ENCODE data around the gene PDZRN3. TPM values are rescaled to one million over a fixed set of nuclear protein-coding genes. Genes with fewer than 3 reads are reported as not detected.

Gene PDZRN3
- total RNA-seq, 1 experiment from 2014 or later, result 0.17 TPM

- Histone ChIP-seq H4K20me1 (ENCODE audit: insufficient read depth) (no peaks in the 10 kb centered on the region), H3K4me1 (ENCODE audit: control insufficient read depth in 1 of 2, insufficient read depth in 2 of 2, low read length in 2 of 2) (no peaks in the 10 kb centered on the region), H3K9me2 (ENCODE audit: insufficient read depth) (no peaks in the 10 kb centered on the region), H2AFZ (ENCODE audit: low read depth, low read length, poor library complexity, severe bottlenecking) (no peak overlapping the region), H3K36me3 (ENCODE audit: control insufficient read depth in 1 of 2, insufficient read depth in 2 of 2, low read length in 2 of 2) (no peaks in the 10 kb centered on the region), H3K9me3 (ENCODE audit: control insufficient read depth in 1 of 2, insufficient read depth in 1 of 2, low read depth in 1 of 2, low read length in 2 of 2) (no peaks in the 10 kb centered on the region), H3K79me2 (ENCODE audit: insufficient read depth, low read length) (no peaks in the 10 kb centered on the region), H3K4me3 (replicated peaks in 1 of 2; ENCODE audit: low read depth in 1 of 2, low read length in 2 of 2) (no peak overlapping the region), H3K27ac (ENCODE audit: low read depth, low read length) (no peak overlapping the region), H3K4me2 (ENCODE audit: low read length) (no peak overlapping the region), H3K9ac (ENCODE audit: low read length) (no peak overlapping the region), H3K27me3 (ENCODE audit: insufficient read depth, low read length) (no peaks in the 10 kb centered on the region)
- CTCF ChIA-PET, result no interaction called here
- TF ChIP-seq ELF1 (IDR thresholded peaks at IDR 0.05; ENCODE audit: borderline replicate concordance, low read depth), result no peak
- no peak for TF ChIP-seq YY1 (IDR thresholded peaks at IDR 0.05; ENCODE audit: extremely low read depth, insufficient replicate concordance, low read depth, low read length)
- TF ChIP-seq CTCF (IDR thresholded peaks at IDR 0.05 in 2 of 3, conservative IDR thresholded peaks at IDR 0.05 in 1 of 3; ENCODE audit: borderline replicate concordance in 1 of 3, insufficient read depth in 1 of 3, low read depth in 2 of 3, low read length in 2 of 3), result no peak
- no peak for TF ChIP-seq SRF (IDR thresholded peaks at IDR 0.05; ENCODE audit: low read depth)
- no peak for TF ChIP-seq JUND (IDR thresholded peaks at IDR 0.05)
- POLR2A ChIA-PET, result no interaction called here
- DNase-seq (ENCODE audit: low read depth, low spot score), result no peak
- RAD21 ChIA-PET (ENCODE audit: low non-redundant PET in 1 of 2, low total read pairs in 2 of 2, uncharacterized antibody in 2 of 2, unreplicated experiment in 2 of 2), result no interaction called here
- no TSS peak for BruUV-seq (replicated peaks)
- no peak for ATAC-seq
- intact Hi-C loops (cut with micrococcal nuclease), result no loop called here
Observed at GRCh38 chr3:73542136-73542535, 82.6 kb downstream of the PDZRN3 start.

- ChIA-PET CTCF (no interaction called here), RAD21 (ENCODE audit: low non-redundant PET in 1 of 2, low total read pairs in 2 of 2, uncharacterized antibody in 2 of 2, unreplicated experiment in 2 of 2) (no interaction called here), POLR2A (no interaction called here)
- Histone ChIP-seq H3K9me3 (ENCODE audit: control insufficient read depth in 1 of 2, insufficient read depth in 1 of 2, low read depth in 1 of 2, low read length in 2 of 2) (no peaks in the 10 kb centered on the region), H3K79me2 (ENCODE audit: insufficient read depth, low read length) (no peaks in the 10 kb centered on the region), H3K9me2 (ENCODE audit: insufficient read depth) (no peaks in the 10 kb centered on the region), H2AFZ (ENCODE audit: low read depth, low read length, poor library complexity, severe bottlenecking) (no peak overlapping the region), H3K9ac (ENCODE audit: low read length) (no peak overlapping the region), H4K20me1 (ENCODE audit: insufficient read depth) (no peaks in the 10 kb centered on the region), H3K4me3 (replicated peaks in 1 of 2; ENCODE audit: low read depth in 1 of 2, low read length in 2 of 2) (no peak overlapping the region), H3K36me3 (ENCODE audit: control insufficient read depth in 1 of 2, insufficient read depth in 2 of 2, low read length in 2 of 2) (no peaks in the 10 kb centered on the region), H3K4me1 (ENCODE audit: control insufficient read depth in 1 of 2, insufficient read depth in 2 of 2, low read length in 2 of 2) (no peaks in the 10 kb centered on the region), H3K4me2 (ENCODE audit: low read length) (no peak overlapping the region), H3K27me3 (ENCODE audit: insufficient read depth, low read length) (no peaks in the 10 kb centered on the region), H3K27ac (ENCODE audit: low read depth, low read length) (no peak overlapping the region)
- intact Hi-C loops (cut with micrococcal nuclease), result no loop called here
- DNase-seq (ENCODE audit: low read depth, low spot score) (no peak), ATAC-seq (no peak)
- no TSS peak for BruUV-seq (replicated peaks)
- TF ChIP-seq EZH2phosphoT487 (IDR thresholded peaks at IDR 0.05; ENCODE audit: borderline replicate concordance), result no peak
- TF ChIP-seq MAX (IDR thresholded peaks at IDR 0.05), result no peak
- no peak for TF ChIP-seq POLR2AphosphoS5 (IDR thresholded peaks at IDR 0.05; ENCODE audit: low read depth, low read length)
- no peak for TF ChIP-seq CEBPB (IDR thresholded peaks at IDR 0.05; ENCODE audit: low read depth)
- TF ChIP-seq EGR1 (IDR thresholded peaks at IDR 0.05; ENCODE audit: low read depth), result no peak
- TF ChIP-seq ZBTB33 (IDR thresholded peaks at IDR 0.05; ENCODE audit: extremely low read depth, insufficient replicate concordance, low read length), result no peak
- TF ChIP-seq SRF (IDR thresholded peaks at IDR 0.05; ENCODE audit: low read depth), result no peak
- TF ChIP-seq ELF1 (IDR thresholded peaks at IDR 0.05; ENCODE audit: borderline replicate concordance, low read depth), result no peak
- TF ChIP-seq TCF7L2 (IDR thresholded peaks at IDR 0.05; ENCODE audit: borderline replicate concordance, extremely low read depth, insufficient read depth, insufficient read length), result no peak
- no peak for TF ChIP-seq FOSL1 (IDR thresholded peaks at IDR 0.05; ENCODE audit: low read depth)
- no peak for TF ChIP-seq SIN3A (IDR thresholded peaks at IDR 0.05; ENCODE audit: low read depth)
Observed at GRCh38 chr3:73540969-73541740, 83.6 kb downstream of the PDZRN3 start.

All from HCT116 (cell line).